Stimulated activated naive CD4-positive, alpha-beta T cell treated with Interleukin-2 at 50 U/mL for 16 hours (primary cell): Measurements from ENCODE around the gene NLGN2.
"Not testable (repeated sequence)": the region's sequence is repeated elsewhere in the genome, so short reads cannot be mapped to it uniquely, and the experiment has no call there.

Source experiments
- DNase-seq: peaks from one replicate; lab custom pipeline; 2025; lab: John Stamatoyannopoulos, UW

Gene NLGN2

GRCh38 chr17:7407485-7408251 lies at the start of gene NLGN2:
NLGN2 (plus strand) TSS chr17:7407845; CDS start chr17:7408256, 411 bp downstream.
- no peak for DNase-seq

GRCh38 chr17:7361906-7362305 lies 45.7 kb upstream of the NLGN2 start:
- no peak for DNase-seq

GRCh38 chr17:7363311-7363710 lies 44.3 kb upstream of the NLGN2 start:
- no peak for DNase-seq

- not testable (repeated sequence) for DNase-seq
Observed at GRCh38 chr17:7365963-7366362, 41.7 kb upstream of the NLGN2 start.

GRCh38 chr17:7367083-7367482 lies 40.6 kb upstream of the NLGN2 start:
- no peak for DNase-seq

GRCh38 chr17:7367918-7368598 lies 39.6 kb upstream of the NLGN2 start:
- DNase-seq, result no peak

GRCh38 chr17:7368599-7368994 lies 39.0 kb upstream of the NLGN2 start:
- not testable (repeated sequence) for DNase-seq

GRCh38 chr17:7369825-7370224 lies 37.8 kb upstream of the NLGN2 start:
- no peak for DNase-seq

- DNase-seq, result no peak
Observed at GRCh38 chr17:7370853-7371252, 36.8 kb upstream of the NLGN2 start.

- no peak for DNase-seq
Observed at GRCh38 chr17:7374353-7374752, 33.3 kb upstream of the NLGN2 start.

GRCh38 chr17:7379134-7379533 lies 28.5 kb upstream of the NLGN2 start:
- DNase-seq, result no peak

GRCh38 chr17:7380321-7380720 lies 27.3 kb upstream of the NLGN2 start:
- no peak for DNase-seq

GRCh38 chr17:7380855-7381683 lies 26.6 kb upstream of the NLGN2 start, which contains the start of gene TNK1:
TNK1 (plus strand) TSS chr17:7381089; CDS start chr17:7382927, 1,838 bp downstream.
- no peak for DNase-seq

GRCh38 chr17:7382901-7383300 lies 24.7 kb upstream of the NLGN2 start:
- no peak for DNase-seq

- DNase-seq, result no peak
Observed at GRCh38 chr17:7383371-7383741, 24.3 kb upstream of the NLGN2 start.

GRCh38 chr17:7383742-7384488 lies 23.7 kb upstream of the NLGN2 start:
- DNase-seq, result peak; percentile 71

GRCh38 chr17:7384489-7385081 lies 23.1 kb upstream of the NLGN2 start:
- DNase-seq, result no peak

GRCh38 chr17:7388856-7389255 lies 18.8 kb upstream of the NLGN2 start:
- DNase-seq, result no peak

GRCh38 chr17:7389924-7390910 lies 17.4 kb upstream of the NLGN2 start:
- DNase-seq, result no peak

GRCh38 chr17:7391307-7391706 lies 16.3 kb upstream of the NLGN2 start:
- no peak for DNase-seq
